GM19467 (cell line): ENCODE data around the gene GUCD1.

Source experiments
- ATAC-seq: cut with Tn5 transposase; IDR thresholded peaks from one replicate; pipeline ENCODE4 v1.9.1; 2021; ENCODE audit warnings: mild to moderate bottlenecking, moderate library complexity; ENCODE audit not compliant: unreplicated experiment

Gene GUCD1

DNA sequence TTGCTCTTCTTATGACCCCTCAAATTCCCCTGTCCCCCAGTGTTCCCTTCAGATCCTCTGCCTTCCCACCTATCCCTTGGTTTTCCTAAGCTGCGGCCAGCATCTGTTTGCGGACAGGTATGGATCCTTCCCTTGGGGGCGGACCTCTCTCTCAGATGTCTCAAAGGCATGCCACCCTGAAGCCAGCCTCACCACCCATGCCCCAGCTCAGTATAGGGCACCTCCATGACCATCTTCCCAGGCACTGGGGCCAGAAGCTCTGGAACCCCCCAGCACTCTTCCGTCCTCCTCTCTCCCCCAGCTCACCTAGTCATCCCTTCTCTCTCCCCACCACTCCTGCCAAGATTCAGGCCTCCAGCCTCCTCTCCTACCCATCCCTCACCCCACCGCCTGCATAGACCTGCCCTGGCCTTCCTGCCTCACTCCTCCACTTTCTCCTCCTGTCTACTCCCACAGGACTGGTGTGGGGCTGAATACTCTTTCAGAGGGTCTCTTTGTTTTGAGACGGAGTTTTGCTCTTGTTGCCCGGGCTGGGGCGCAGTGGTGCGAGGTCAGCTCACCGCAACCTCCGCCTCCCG lies 35.7 kb upstream of the GUCD1 start:
- no peak for ATAC-seq

GRCh38 chr22:24589518-24590030 lies 34.6 kb upstream of the GUCD1 start:
- no peak for ATAC-seq

DNA sequence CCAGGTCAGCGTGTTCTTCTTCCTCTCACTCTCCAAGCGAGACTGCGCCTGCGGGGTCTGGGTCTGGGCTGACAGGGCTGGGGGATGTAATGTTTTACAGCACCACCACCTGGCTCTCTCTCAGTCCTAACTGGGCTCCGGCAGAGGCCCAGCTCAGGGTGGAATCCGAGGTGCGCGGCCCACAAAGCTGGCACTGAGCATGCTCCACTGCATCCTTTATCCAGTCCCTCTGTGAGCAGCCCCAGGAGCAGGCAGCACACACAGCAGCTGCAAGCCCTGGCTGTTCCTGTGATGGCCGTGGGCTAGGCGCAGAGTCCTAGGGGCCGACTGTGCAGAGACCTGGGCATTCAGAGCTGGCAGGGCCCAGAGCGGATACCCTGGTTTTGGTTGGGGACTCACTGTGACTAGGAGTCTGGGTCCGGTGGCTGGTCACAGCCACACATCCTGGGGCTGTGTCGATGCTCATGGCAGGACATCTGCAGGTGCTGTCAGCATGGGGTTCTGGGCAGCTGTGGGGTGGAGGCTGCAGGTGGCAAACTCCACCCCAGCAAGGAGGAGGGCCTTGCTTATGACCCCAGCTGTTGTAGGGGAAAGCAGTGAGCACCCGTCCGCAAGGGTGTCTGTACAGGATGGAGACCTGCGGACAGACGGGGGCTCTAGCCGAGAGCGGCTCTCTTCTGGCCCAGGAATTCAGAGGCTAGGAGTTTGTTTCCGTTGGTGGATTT lies 34.0 kb upstream of the GUCD1 start:
- no peak for ATAC-seq

DNA sequence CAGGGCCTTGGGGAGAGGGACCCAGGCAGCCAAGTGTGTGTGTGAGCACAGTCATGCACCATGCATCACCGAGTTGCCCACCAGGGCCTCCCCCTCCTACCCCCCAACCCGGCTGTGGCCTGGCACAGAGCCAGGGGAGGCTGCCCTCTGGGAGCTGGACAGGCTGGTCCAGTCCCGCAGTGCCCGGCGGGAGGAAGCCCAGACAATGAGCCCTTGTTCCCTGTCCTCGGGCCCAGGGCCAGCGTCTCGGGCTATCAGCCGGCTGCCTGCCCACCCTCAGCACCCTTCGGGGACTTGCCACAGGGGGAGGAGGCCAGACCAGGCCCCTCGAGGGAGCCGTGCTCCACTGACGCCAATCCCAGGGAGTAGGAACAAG lies 33.4 kb upstream of the GUCD1 start:
- no peak for ATAC-seq

DNA sequence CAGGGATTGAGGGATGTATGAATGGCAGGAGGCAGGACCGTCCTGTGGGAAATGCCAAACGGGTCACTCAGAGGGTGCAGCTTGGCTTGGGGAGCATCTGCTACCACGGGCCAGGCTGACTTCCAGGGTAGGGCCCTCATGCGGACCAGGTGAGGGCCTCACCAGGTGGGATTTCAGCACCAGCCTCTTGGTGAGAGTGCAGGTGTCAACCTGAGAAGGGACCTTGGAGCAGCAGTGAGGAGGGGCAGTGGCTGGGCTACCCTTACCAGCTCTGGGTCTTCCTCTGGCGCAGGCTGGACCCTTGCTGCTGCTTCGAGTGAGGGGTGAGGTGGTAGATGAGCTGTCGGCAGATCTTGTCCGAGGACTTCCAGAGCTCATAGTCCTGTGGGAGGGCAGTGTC lies 33.0 kb upstream of the GUCD1 start:
- no peak for ATAC-seq

GRCh38 chr22:24587251-24587650 lies 32.3 kb upstream of the GUCD1 start:
- ATAC-seq: no peak

- no peak for ATAC-seq
These were observed 31.1 kb upstream of the GUCD1 start for GRCh38 chr22:24585927-24586546.

- ATAC-seq: no peak
These were observed 30.5 kb upstream of the GUCD1 start for GRCh38 chr22:24585461-24585860.

- ATAC-seq: no peak
These were observed 30.0 kb upstream of the GUCD1 start for GRCh38 chr22:24584871-24585411.

GRCh38 chr22:24584166-24584790 lies 29.3 kb upstream of the GUCD1 start:
- ATAC-seq: no peak

GRCh38 chr22:24583221-24584165 lies 28.6 kb upstream of the GUCD1 start:
- ATAC-seq: no peak

DNA sequence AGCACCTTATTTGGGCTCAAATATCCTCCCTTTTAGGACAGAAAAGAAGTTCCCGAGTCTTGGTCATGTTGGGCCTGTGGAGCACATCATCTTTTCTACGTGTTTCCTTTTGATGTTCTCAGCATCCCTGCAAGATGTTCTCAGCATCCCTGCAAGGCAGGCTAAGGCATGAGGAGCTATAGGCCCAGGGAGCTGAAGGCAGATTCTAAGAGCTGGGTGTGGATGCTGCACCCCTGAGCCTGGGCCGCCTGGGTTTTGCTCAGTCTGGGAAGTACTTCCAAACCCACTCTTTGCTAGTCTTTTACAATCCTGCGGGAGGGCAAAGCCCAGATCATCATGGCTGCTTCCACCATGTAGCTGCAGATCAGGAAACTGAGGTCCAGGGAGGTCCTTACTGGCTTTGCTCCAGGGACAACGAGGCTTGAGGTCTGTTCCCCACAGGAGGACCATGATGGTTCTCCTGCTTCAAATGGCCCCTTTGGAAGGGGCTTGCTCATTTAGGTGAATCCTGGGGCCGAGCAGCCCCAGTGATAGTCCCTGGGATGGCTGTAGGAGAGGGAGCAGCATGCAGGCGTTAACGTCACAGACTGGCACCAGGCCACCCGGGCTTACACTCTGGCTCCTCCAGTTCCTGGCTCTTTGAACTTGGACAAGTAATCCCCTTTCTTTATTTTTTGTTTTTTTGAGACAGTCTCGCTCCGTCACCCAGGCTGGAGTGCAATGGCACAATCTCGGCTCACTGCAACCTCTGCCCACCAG lies 27.3 kb upstream of the GUCD1 start:
- no peak for ATAC-seq

DNA sequence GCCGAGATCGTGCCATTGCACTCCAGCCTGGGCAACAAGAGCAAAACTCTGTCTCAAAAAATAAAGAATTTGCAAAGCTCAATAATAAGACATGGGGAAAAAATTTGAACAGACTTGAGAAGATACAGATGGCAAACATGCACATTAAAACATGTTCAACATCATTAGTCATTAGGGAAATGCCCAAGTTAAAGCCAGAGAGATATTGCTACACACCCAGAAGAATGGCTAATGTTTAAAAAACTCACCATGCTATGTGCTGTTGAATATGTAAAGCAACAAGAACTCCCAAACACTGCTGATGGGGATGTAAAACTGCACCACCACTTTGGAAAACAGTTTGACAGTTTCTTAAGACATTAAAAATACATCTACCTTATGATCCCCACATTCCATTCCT lies 25.3 kb upstream of the GUCD1 start:
- no peak for ATAC-seq

DNA sequence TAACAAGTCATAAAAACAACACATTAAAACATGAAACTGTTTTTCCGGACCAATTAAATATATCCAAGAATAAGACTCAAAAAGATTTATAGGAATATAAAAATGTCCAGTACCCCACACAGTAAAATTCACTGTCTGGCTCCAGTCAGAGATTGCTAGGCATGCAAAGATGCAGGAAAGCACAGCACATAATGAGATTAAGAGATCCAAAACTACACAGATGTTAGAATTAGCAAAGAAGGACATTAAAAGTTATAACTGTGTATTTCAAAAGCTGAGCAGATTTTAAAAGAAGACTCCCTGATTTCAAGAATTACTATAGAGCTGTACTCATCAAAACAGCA lies 24.3 kb upstream of the GUCD1 start:
- ATAC-seq: no peak

DNA sequence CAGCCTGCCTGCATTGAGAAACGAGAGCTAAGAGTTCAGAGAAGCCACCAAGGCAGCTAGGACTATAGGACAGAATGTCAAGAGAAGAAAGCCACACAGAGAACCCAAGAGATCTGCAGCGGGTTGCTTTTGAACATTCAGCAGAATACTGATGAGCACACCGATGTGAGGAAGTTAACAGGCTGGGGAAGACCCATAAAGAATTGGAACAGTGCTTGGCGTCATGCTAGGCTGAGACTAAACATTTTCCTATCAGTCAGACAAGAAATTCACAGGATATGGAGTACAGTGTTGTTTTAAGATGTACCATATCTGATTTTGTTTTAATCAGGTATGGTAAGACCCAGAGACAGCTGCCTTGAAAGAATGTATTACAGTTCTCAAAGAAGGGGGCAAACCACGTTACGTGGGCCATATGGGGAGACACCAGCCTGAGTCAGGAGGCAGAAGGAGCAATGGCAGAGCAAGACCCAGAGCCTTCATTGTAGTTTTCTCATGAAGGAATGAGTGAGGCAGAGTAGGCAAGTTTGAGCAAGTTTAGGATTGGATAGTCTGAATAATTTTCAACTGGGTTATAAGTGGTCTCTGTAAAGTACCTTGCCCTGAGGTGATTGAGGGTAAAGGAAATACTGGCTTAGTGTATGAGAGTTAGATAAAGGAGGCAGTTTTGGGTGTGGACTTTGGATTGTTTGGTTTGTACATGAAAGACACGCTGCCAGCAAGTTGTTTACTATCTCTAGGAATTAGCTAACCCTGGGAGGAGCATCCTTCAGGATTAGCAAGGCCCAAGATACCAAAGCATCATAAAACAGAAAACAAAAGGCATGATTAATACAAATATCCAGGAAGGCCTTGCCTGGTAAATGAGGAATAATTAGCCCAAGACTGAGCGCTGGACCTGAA lies 23.7 kb upstream of the GUCD1 start:
- no peak for ATAC-seq

DNA sequence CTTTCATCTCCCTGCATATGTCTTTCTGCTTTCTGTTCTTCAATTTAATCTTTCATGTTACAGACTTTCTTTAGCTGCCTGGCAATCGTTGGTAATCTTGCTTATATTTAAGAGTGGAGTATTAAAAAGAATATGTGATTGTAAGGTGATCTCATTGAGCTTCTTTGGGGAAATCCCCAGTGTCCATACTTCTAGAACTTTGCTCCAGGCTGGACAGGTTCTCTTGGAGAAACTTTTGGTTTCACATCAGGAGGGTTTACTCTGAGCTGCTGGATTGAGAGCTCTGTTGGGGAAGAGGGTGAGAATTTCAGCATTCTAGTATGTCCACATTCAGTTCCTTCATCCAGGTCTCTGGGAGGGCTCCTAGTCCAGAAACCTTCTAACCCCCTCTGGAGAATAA lies 21.8 kb upstream of the GUCD1 start:
- no peak for ATAC-seq

DNA sequence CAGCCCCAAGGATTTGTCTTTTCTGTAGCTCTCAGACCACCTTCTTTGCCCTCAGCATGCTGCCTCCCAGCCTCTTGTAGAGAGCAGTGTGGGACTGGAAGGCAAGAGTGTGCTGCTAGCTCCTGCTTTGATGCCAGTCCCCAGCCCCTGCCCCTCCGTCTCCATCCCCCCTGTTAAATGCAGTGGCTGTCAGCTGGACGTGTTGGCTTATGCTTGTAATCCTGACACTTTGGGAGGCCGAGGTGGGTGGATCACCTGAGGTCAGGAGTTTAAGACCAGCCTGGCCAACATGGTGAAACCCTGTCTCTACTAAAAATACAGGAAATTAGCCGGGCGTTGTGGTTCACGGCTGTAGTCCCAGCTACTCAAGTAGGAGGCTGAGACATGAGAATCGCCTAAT lies 16.3 kb upstream of the GUCD1 start:
- ATAC-seq: no peak

DNA sequence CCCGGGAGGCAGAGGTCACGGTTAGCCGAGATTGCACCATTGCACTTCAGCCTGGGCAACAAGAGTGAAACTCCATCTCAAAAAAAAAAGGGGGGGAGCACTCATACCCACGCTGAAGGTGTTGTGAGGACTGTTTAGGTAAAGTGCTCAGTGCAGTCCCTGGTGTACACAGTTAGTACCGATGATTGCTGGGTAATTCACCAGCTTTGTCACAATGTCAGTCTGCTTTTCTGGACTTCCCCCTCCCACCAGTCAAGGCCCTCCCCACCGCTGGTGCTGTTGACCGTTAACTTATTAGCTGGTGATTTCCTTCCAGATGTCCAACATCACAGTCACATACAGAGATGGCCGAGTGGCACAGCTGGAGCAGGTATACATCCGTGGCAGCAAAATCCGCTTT lies 12.7 kb upstream of the GUCD1 start:
- no peak for ATAC-seq
